Mammary epithelial cell (primary cell): Measurements from ENCODE around the gene SARNP.

Experiments
- EZH2 ChIP-seq: IDR thresholded peaks from 2 replicates; pipeline ENCODE4 v1.6.1; 2012; ENCODE audit warnings: low read length, inconsistent platforms, borderline replicate concordance
- TF ChIP-seq, protein P1 (sequence below), 2 donors: IDR thresholded peaks in 1 of 2; conservative IDR thresholded peaks in 1 of 2; 2 replicates each; pipeline ENCODE4 v1.5.1; 2011 to 2012; ENCODE audit warnings: inconsistent platforms in 2 of 2, low read length in 2 of 2, mild to moderate bottlenecking in 2 of 2, control low read depth in 1 of 2, low read depth in 1 of 2; ENCODE audit not compliant: insufficient read depth in 1 of 2; ENCODE audit errors: extremely low read depth in 1 of 2

DNA sequence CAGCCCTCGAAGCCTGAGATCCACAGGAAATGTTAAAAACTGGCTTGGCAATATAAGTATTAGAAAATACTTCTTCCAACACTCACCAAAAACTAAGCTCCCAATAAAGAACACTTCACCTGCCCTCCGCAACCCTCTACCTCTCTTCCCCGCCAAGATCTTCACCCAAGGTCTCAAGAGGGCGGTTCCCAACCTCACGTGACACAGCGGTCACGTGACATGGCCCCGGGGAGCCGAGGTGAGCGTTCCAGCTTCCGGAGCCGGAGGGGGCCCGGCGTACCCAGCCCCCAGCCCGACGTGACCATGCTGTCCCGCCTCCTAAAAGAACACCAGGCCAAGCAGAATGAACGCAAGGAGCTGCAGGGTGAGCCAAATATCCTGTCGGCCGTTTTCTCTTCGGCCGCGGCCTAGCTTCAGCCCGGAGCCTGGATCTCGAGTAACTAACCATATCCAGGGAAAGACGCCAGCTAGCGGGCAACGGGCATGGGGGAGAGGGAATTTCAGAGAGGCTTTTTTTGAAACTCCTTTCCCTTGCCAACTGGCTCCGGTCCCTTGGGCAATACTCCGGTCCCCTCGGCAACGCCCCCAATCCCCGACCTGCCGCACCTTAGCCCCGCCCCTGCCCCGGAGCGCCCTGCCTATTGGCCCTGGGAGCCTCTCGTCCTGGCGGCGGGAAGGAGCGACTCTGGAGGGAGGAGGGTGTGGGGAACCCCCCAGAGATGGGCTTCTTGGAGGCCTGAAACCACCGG, 101.5 kb downstream of the SARNP start, which contains the start of gene BLOC1S1:
- TF ChIP-seq, protein P1, sequence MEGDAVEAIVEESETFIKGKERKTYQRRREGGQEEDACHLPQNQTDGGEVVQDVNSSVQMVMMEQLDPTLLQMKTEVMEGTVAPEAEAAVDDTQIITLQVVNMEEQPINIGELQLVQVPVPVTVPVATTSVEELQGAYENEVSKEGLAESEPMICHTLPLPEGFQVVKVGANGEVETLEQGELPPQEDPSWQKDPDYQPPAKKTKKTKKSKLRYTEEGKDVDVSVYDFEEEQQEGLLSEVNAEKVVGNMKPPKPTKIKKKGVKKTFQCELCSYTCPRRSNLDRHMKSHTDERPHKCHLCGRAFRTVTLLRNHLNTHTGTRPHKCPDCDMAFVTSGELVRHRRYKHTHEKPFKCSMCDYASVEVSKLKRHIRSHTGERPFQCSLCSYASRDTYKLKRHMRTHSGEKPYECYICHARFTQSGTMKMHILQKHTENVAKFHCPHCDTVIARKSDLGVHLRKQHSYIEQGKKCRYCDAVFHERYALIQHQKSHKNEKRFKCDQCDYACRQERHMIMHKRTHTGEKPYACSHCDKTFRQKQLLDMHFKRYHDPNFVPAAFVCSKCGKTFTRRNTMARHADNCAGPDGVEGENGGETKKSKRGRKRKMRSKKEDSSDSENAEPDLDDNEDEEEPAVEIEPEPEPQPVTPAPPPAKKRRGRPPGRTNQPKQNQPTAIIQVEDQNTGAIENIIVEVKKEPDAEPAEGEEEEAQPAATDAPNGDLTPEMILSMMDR (conservative IDR thresholded peaks at IDR 0.05 in 1 of 2, IDR thresholded peaks at IDR 0.05 in 1 of 2; ENCODE audit: extremely low read depth in 1 of 2, insufficient read depth in 1 of 2, low read depth in 1 of 2, low read length in 2 of 2) = no peak
- TF ChIP-seq EZH2 = no peak
